Spleen (tissue), 11 donors: Measurements from ENCODE around the gene RBM4. TPM values are rescaled to one million over a fixed set of nuclear protein-coding genes. Genes with fewer than 3 reads are reported as not detected.
A peak's percentile ranks its signal among the peaks of the same experiment; 100 is the strongest.

Experiments
- DNase-seq: peaks from one replicate; pipeline ENCODE4 v3.0.0-alpha.2; 2020
- H3K27ac ChIP-seq, 8 donors: fragments of 200-600 bp; sonication (generic) in 7 of 8; 1 replicate in 4 of 8; 2 replicates in 4 of 8; pipeline versions ENCODE4 v1.5.0 to v1.8.0; 2016 to 2021; ENCODE audit warnings: inconsistent platforms in 4 of 8, mild to moderate bottlenecking in 4 of 8, moderate library complexity in 1 of 8
- H3K27me3 ChIP-seq, 7 donors: fragments of 200-600 bp; sonication (generic) in 6 of 7; replicated peaks in 1 of 7; 1 replicate in 4 of 7; 2 replicates in 3 of 7; pipeline versions ENCODE4 v1.5.0 to v1.8.0; 2016 to 2021; ENCODE audit warnings: inconsistent platforms in 3 of 7, mild to moderate bottlenecking in 1 of 7
- H3K36me3 ChIP-seq, 6 donors: fragments of 200-600 bp; sonication (generic) in 5 of 6; 1 replicate in 4 of 6; 2 replicates in 2 of 6; pipeline versions ENCODE4 v1.5.0 to v1.8.0; 2016 to 2021; ENCODE audit warnings: inconsistent platforms in 2 of 6
- H3K4me1 ChIP-seq, 6 donors: fragments of 200-600 bp; sonication (generic) in 5 of 6; 1 replicate in 3 of 6; 2 replicates in 3 of 6; pipeline versions ENCODE4 v1.5.0 to v1.8.0; 2016 to 2021; ENCODE audit warnings: inconsistent platforms in 3 of 6
- H3K4me3 ChIP-seq, 8 donors: fragments of 200-600 bp; sonication (generic) in 7 of 8; 1 replicate in 4 of 8; 2 replicates in 4 of 8; pipeline versions ENCODE4 v1.5.0 to v1.8.0; 2016 to 2021; ENCODE audit warnings: inconsistent platforms in 4 of 8, mild to moderate bottlenecking in 4 of 8, moderate library complexity in 2 of 8
- H3K9me3 ChIP-seq, 8 donors: fragments of 200-600 bp; sonication (generic) in 7 of 8; 1 replicate in 4 of 8; 2 replicates in 4 of 8; pipeline versions ENCODE4 v1.5.0 to v1.8.0; 2016 to 2021; ENCODE audit warnings: inconsistent platforms in 4 of 8
- POLR2A ChIP-seq, 3 donors: fragments of 450-650 bp; IDR thresholded peaks; one replicate each; pipeline ENCODE4 v1.5.1; 2017; ENCODE audit warnings: antibody characterized with exemption in 3 of 3, mild to moderate bottlenecking in 1 of 3
- POLR2AphosphoS5 ChIP-seq, 3 donors: sonication (generic); formaldehyde crosslinking; IDR thresholded peaks; one replicate each; pipeline ENCODE4 v1.5.1; 2017; ENCODE audit warnings: antibody characterized with exemption in 3 of 3
- WGBS, 5 donors: extraction: QIAGEN DNeasy Blood & Tissue Kit in 3 of 5; methylation state at CpG; one replicate each; pipeline versions ENCODE4 v1.1.5 to v1.1.7; 2013 to 2018; 5-methylcytosine and 5-hydroxymethylcytosine counted together
- intact Hi-C: fragments of 100-400 bp; cut with DNase I; formaldehyde crosslinking; loops from one replicate; pipeline ENCODE4 v1.15.0; 2023; ENCODE audit warnings: low total_unique reads
- polyA plus RNA-seq, 3 donors: library from polyadenylated mRNA; stranded (reverse); fragments of 200-250 nt; gene quantifications; one replicate each; pipeline ENCODE4 v1.2.1, GENCODE V29; 2013
- total RNA-seq, 7 donors: library from RNA; depleted of rRNA in 3 of 7; stranded (reverse); fragments of >200 nt in 3 of 7; fragmentation: NEBNext Ultra II Directional in 4 of 7; extraction: Animal tissue kit (Norgen Biotek cat#: 25700) in 4 of 7; gene quantifications; one replicate each; pipeline versions ENCODE4 v1.1.0 to v1.2.1, GENCODE V29; 2016 to 2021
- TF ChIP-seq, protein P1 (sequence below), 11 experiments: fragments of 200-600 bp in 7 of 11; fragments of 450-650 bp in 4 of 11; sonication (generic) in 4 of 11; IDR thresholded peaks in 8 of 11; conservative IDR thresholded peaks in 3 of 11; 1 replicate in 7 of 11; 2 replicates in 4 of 11; pipeline versions ENCODE4 v1.4.0 to v1.8.0; 2016 to 2021; ENCODE audit warnings: antibody characterized with exemption in 11 of 11, inconsistent platforms in 4 of 11, mild to moderate bottlenecking in 1 of 11
- donor health status: healthy with polysubstance abuse.
- donor health status: DM: no; HTN: no; CAD: no; lungs with moderate emphysema.
- donor health status: DM: no; HTN: no; CAD: no.
- donor health status: Bipolar disorder and iron deficiency.
- donor health status: healthy.
- donor health status: DM: no; HTN: no; CAD: no.
- donor health status: DM: yes; HTN: yes; CAD: no.

Gene RBM4
- total and polyA plus RNA-seq, 10 donors = 70.1 to 139 (median 126) TPM

GRCh38 chr11:66592457-66593302 lies 45.8 kb upstream of the RBM4 start, which contains the start of the genes CCDC87 and CCS:
Gene CCDC87, minus strand, starts transcription at chr11:66593063. Its CDS starts 48 bp downstream, at chr11:66593015.
Gene CCS, plus strand, starts transcription at chr11:66593185. Its CDS starts 77 bp downstream, at chr11:66593262.
- WGBS, 5 donors = 0 to 15% (median 15%) methylated on average over 27 to 68 of the region's 68 CpGs
- intact Hi-C loops = no loop called here
- DNase-seq = peak; percentile 100

GRCh38 chr11:66593303-66593635 lies 45.2 kb upstream of the RBM4 start:
- Histone ChIP-seq H3K9me3 (no peaks in the 10 kb centered on the region), H3K4me1 (peaks cover 18 to 47% (median 40%) of the 10 kb centered on the region in 6 donors), H3K4me3 (peak overlapping the region; percentile 55 to 87 (median 62)), H3K27me3 (no peaks in the 10 kb centered on the region), H3K27ac (peak overlapping the region; percentile 68 to 92 (median 88)), H3K36me3 (no peaks in the 10 kb centered on the region)
- WGBS, 5 donors = 5 to 8% (median 7%) methylated on average over 12 of the region's 12 CpGs
- intact Hi-C loops = no loop called here
- TF ChIP-seq, protein P1, sequence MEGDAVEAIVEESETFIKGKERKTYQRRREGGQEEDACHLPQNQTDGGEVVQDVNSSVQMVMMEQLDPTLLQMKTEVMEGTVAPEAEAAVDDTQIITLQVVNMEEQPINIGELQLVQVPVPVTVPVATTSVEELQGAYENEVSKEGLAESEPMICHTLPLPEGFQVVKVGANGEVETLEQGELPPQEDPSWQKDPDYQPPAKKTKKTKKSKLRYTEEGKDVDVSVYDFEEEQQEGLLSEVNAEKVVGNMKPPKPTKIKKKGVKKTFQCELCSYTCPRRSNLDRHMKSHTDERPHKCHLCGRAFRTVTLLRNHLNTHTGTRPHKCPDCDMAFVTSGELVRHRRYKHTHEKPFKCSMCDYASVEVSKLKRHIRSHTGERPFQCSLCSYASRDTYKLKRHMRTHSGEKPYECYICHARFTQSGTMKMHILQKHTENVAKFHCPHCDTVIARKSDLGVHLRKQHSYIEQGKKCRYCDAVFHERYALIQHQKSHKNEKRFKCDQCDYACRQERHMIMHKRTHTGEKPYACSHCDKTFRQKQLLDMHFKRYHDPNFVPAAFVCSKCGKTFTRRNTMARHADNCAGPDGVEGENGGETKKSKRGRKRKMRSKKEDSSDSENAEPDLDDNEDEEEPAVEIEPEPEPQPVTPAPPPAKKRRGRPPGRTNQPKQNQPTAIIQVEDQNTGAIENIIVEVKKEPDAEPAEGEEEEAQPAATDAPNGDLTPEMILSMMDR (IDR thresholded peaks at IDR 0.05 in 8 of 11, conservative IDR thresholded peaks at IDR 0.05 in 3 of 11) = no peak
- TF ChIP-seq POLR2A (IDR thresholded peaks at IDR 0.05) (no peak), POLR2AphosphoS5 (IDR thresholded peaks at IDR 0.05) (no peak)
- no peak for DNase-seq

More at GRCh38 chr11:66592457-66593302, 45.8 kb upstream of the RBM4 start, which contains the start of the genes CCDC87 and CCS:
- peak within 1 kb of the TSS; percentile 68 to 92 (median 88) for H3K27ac ChIP-seq
- no peaks in the 10 kb centered on the region for H3K27me3 ChIP-seq
- no peaks in the 10 kb centered on the region for H3K9me3 ChIP-seq
- TF ChIP-seq, protein P1 (IDR thresholded peaks at IDR 0.05 in 8 of 11, conservative IDR thresholded peaks at IDR 0.05 in 3 of 11) = peak; percentile 57 to 89 (median 68)
- TF ChIP-seq POLR2A (IDR thresholded peaks at IDR 0.05) = peak in 2 of 3 donors; percentile 72 to 92
- peak; percentile 97 to 99 (median 99) for TF ChIP-seq POLR2AphosphoS5 (IDR thresholded peaks at IDR 0.05)
- no peaks in the 10 kb centered on the region for H3K36me3 ChIP-seq
- peaks cover 18 to 45% (median 40%) of the 10 kb centered on the region in 6 donors for H3K4me1 ChIP-seq
- peak within 1 kb of the TSS; percentile 55 to 87 (median 62) for H3K4me3 ChIP-seq

DNA sequence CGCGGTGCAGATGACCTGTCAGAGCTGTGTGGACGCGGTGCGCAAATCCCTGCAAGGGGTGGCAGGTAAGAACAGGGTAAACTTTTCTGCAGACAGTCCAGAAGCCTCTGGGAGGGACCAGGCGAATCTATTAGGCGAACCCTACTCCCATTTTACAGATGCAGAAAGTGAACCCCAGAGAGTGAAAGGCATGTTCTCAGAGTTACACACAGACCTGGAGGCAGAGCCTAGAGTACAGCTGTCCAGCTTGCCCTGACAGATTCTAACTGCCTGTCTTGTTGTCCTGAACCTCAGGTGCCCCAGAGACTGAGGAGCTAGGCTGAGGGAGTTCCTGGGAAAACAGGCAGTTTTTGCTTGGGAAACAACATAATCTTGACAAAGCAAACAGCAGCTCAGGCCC lies 44.9 kb upstream of the RBM4 start:
- peak overlapping the region in 7 of 8 donors; percentile 55 to 87 (median 60) for H3K4me3 ChIP-seq
- no peak for DNase-seq
- 61 to 66% (median 63%) methylated on average over 7 of the region's 7 CpGs for WGBS, 5 donors
- H3K4me1 ChIP-seq = peaks cover 18 to 49% (median 40%) of the 10 kb centered on the region in 6 donors
- no peaks in the 10 kb centered on the region for H3K36me3 ChIP-seq
- H3K9me3 ChIP-seq = no peaks in the 10 kb centered on the region
- TF ChIP-seq POLR2A (IDR thresholded peaks at IDR 0.05) = no peak
- peak overlapping the region in 7 of 8 donors; percentile 79 to 92 (median 88) for H3K27ac ChIP-seq
- no peaks in the 10 kb centered on the region for H3K27me3 ChIP-seq
- intact Hi-C loops = no loop called here

GRCh38 chr11:66595245-66595904 lies 43.1 kb upstream of the RBM4 start:
- peak overlapping the region in 6 of 8 donors; percentile 5 to 81 (median 66) for H3K27ac ChIP-seq
- peak overlapping the region in 1 of 8 donors; percentile 14 for H3K4me3 ChIP-seq
- H3K27me3 ChIP-seq = no peaks in the 10 kb centered on the region
- intact Hi-C loops = no loop called here
- no peak for TF ChIP-seq POLR2A (IDR thresholded peaks at IDR 0.05)
- no peak for TF ChIP-seq POLR2AphosphoS5 (IDR thresholded peaks at IDR 0.05)
- TF ChIP-seq, protein P1 (IDR thresholded peaks at IDR 0.05 in 8 of 11, conservative IDR thresholded peaks at IDR 0.05 in 3 of 11) = no peak
- H3K9me3 ChIP-seq = no peaks in the 10 kb centered on the region
- 23 to 77% (median 25%) methylated on average over 5 of the region's 5 CpGs for WGBS, 5 donors
- peaks cover 0 to 16% (median 6%) of the 10 kb centered on the region in 6 donors for H3K36me3 ChIP-seq
- H3K4me1 ChIP-seq = peaks cover 22 to 61% (median 46%) of the 10 kb centered on the region in 6 donors
- no peak for DNase-seq
